ENCODE data around the gene CUL4A. TPM values are rescaled to one million over a fixed set of nuclear protein-coding genes. Genes with fewer than 3 reads are reported as not detected.

The CUL4A gene
- total and polyA plus RNA-seq, 2 donors (not counting 1 experiment from before 2014, with no cell fraction given) = 37.5 to 80.4 TPM

DNA sequence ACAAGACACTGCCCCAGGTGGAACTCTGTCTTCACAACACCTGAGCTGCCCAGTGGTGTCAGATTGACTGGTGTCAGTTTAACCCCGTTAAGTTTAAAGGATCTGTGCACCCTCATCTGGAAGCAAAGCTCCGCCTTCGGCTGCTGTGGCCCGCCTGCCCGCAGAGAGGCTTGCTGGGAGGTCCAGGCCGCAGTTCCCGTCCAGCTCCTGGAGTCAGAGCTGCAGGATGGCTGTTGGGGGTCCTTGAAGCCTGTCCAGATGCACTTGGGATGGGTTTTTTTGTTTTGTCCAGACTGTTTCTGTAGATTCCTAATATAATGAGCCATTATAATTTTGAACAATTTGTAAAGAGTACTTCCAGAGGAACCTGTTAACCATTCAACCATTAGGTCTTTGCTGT, 16.1 kb downstream of the CUL4A start:
- peaks cover 36% of the 10 kb centered on the region for H3K79me2 ChIP-seq (ENCODE audit: control insufficient read depth, insufficient read depth, low read length)
- WGBS (ENCODE audit: insufficient coverage) = 98% methylated on average over 7 of the region's 7 CpGs
- H3K27me3 ChIP-seq (replicated peaks in 1 of 4; ENCODE audit: control extremely low read depth in 1 of 4, control insufficient read depth in 3 of 4, insufficient read depth in 4 of 4, low read length in 3 of 4) = no peaks in the 10 kb centered on the region
- ChIA-PET CTCF (no interaction called here), POLR2A (no interaction called here)
- Mint-ChIP-seq H3K4me3 (no peak overlapping the region), H3K27ac (no peak overlapping the region), H3K27me3 (no peaks in the 10 kb centered on the region), H3K4me1 (peaks cover 2% of the 10 kb centered on the region), H3K9me3 (ENCODE audit: insufficient read depth) (no peaks in the 10 kb centered on the region)
- ATAC-seq (ENCODE audit: low read depth) (no peak), DNase-seq (no peak)
- no peaks in the 10 kb centered on the region for H3K4me1 ChIP-seq (ENCODE audit: control insufficient read depth in 2 of 2, insufficient read depth in 2 of 2, low read length in 2 of 2)
- no peak overlapping the region for H3K9ac ChIP-seq (ENCODE audit: low read length)
- H3K36me3 ChIP-seq (replicated peaks in 1 of 2; ENCODE audit: control extremely low read depth in 1 of 2, control insufficient read depth in 1 of 2, extremely low read depth in 1 of 2, insufficient read depth in 2 of 2, low read length in 1 of 2) = peaks cover 0 to 77% of the 10 kb centered on the region in 2 experiments
- intact Hi-C loops (cut with micrococcal nuclease) = no loop called here
- no peak overlapping the region for H3K4me3 ChIP-seq (ENCODE audit: control extremely low read depth in 1 of 5, extremely low read depth in 1 of 5, insufficient read depth in 1 of 5, low read depth in 2 of 5, low read length in 4 of 5)
- H2AFZ ChIP-seq (ENCODE audit: insufficient read depth, low read depth, low read length, poor library complexity, severe bottlenecking) = no peak overlapping the region
- no peaks in the 10 kb centered on the region for H3K9me3 ChIP-seq (ENCODE audit: control extremely low read depth in 1 of 3, control insufficient read depth in 2 of 3, insufficient read depth in 1 of 3, low read length in 2 of 3)
- peaks cover 49% of the 10 kb centered on the region for H4K20me1 ChIP-seq (ENCODE audit: control insufficient read depth, insufficient read depth, low read length, poor library complexity, severe bottlenecking)
- H3K4me2 ChIP-seq (replicated peaks; ENCODE audit: low read depth, low read length, poor library complexity, severe bottlenecking) = no peak overlapping the region
- no peak for TF ChIP-seq EZH2 (IDR thresholded peaks at IDR 0.05; ENCODE audit: borderline replicate concordance, insufficient read depth, low read depth, low read length, poor library complexity, severe bottlenecking)
- TF ChIP-seq, protein P1, sequence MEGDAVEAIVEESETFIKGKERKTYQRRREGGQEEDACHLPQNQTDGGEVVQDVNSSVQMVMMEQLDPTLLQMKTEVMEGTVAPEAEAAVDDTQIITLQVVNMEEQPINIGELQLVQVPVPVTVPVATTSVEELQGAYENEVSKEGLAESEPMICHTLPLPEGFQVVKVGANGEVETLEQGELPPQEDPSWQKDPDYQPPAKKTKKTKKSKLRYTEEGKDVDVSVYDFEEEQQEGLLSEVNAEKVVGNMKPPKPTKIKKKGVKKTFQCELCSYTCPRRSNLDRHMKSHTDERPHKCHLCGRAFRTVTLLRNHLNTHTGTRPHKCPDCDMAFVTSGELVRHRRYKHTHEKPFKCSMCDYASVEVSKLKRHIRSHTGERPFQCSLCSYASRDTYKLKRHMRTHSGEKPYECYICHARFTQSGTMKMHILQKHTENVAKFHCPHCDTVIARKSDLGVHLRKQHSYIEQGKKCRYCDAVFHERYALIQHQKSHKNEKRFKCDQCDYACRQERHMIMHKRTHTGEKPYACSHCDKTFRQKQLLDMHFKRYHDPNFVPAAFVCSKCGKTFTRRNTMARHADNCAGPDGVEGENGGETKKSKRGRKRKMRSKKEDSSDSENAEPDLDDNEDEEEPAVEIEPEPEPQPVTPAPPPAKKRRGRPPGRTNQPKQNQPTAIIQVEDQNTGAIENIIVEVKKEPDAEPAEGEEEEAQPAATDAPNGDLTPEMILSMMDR (IDR thresholded peaks at IDR 0.05) = no peak
- no peak overlapping the region for H3K27ac ChIP-seq (ENCODE audit: low read length in 2 of 2)

DNA sequence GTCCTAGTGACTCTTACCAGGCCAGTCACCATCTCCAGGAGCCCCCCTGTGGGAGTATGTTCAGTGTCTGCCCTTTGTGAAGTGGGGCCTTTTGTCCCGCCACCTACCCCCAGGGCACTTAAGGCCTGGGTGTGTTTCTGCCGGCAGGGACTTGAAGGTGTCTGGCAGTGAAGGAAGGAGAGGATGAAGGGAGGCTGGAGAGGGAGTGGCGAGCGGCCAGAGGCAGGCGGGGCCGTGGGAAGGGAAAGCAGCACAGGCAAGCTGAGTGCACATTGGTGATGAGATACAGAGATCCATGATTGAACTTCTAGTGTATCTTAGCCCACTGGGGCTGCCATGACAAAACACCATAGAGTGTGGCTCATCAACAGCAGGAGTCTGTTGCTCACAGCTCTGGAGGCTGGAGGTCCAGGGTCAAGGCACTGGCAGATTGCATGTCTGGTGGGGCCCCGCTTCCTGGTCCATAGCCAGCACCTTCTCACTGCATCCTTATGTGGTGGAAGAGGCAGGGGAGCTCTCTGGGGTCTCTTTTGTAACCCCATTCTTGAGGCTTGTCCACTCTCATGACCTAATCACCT, 17.5 kb downstream of the CUL4A start:
- Mint-ChIP-seq H3K27me3 (no peaks in the 10 kb centered on the region), H3K9me3 (ENCODE audit: insufficient read depth) (no peaks in the 10 kb centered on the region), H3K4me1 (no peaks in the 10 kb centered on the region), H3K27ac (no peak overlapping the region), H3K4me3 (no peak overlapping the region)
- H3K4me1 ChIP-seq (ENCODE audit: control insufficient read depth in 2 of 2, insufficient read depth in 2 of 2, low read length in 2 of 2) = no peaks in the 10 kb centered on the region
- no peak overlapping the region for H2AFZ ChIP-seq (ENCODE audit: insufficient read depth, low read depth, low read length, poor library complexity, severe bottlenecking)
- ChIA-PET POLR2A (no interaction called here), CTCF (no interaction called here)
- no peaks in the 10 kb centered on the region for H3K27me3 ChIP-seq (replicated peaks in 1 of 4; ENCODE audit: control extremely low read depth in 1 of 4, control insufficient read depth in 3 of 4, insufficient read depth in 4 of 4, low read length in 3 of 4)
- H3K36me3 ChIP-seq (replicated peaks in 1 of 2; ENCODE audit: control extremely low read depth in 1 of 2, control insufficient read depth in 1 of 2, extremely low read depth in 1 of 2, insufficient read depth in 2 of 2, low read length in 1 of 2) = peaks cover 0 to 76% of the 10 kb centered on the region in 2 experiments
- DNase-seq = no peak
- H3K9me3 ChIP-seq (ENCODE audit: control extremely low read depth in 1 of 3, control insufficient read depth in 2 of 3, insufficient read depth in 1 of 3, low read length in 2 of 3) = no peaks in the 10 kb centered on the region
- no peak overlapping the region for H3K4me3 ChIP-seq (ENCODE audit: control extremely low read depth in 1 of 5, extremely low read depth in 1 of 5, insufficient read depth in 1 of 5, low read depth in 2 of 5, low read length in 4 of 5)
- peaks cover 22% of the 10 kb centered on the region for H3K79me2 ChIP-seq (ENCODE audit: control insufficient read depth, insufficient read depth, low read length)
- 100% methylated on average over 7 of the region's 7 CpGs for WGBS (ENCODE audit: insufficient coverage)
- TF ChIP-seq, protein P1 (IDR thresholded peaks at IDR 0.05) = no peak
- TF ChIP-seq EZH2 (IDR thresholded peaks at IDR 0.05; ENCODE audit: borderline replicate concordance, insufficient read depth, low read depth, low read length, poor library complexity, severe bottlenecking) = no peak
- ATAC-seq (ENCODE audit: low read depth) = no peak
- peaks cover 36% of the 10 kb centered on the region for H4K20me1 ChIP-seq (ENCODE audit: control insufficient read depth, insufficient read depth, low read length, poor library complexity, severe bottlenecking)
- no peak overlapping the region for H3K4me2 ChIP-seq (replicated peaks; ENCODE audit: low read depth, low read length, poor library complexity, severe bottlenecking)
- H3K27ac ChIP-seq (ENCODE audit: low read length in 2 of 2) = no peak overlapping the region
- no peak overlapping the region for H3K9ac ChIP-seq (ENCODE audit: low read length)
- intact Hi-C loops (cut with micrococcal nuclease) = no loop called here
